GM12878 (cell line): ENCODE data around the gene SNRNP27. TPM values are rescaled to one million over a fixed set of nuclear protein-coding genes. Genes with fewer than 3 reads are reported as not detected.

Experiments used
- ATAC-seq: fragments of 200-7000 bp; cut with Tn5 transposase; 3 replicates; pipeline ENCODE4 v1.9.1; 2020; ENCODE audit warnings: mild to moderate bottlenecking, moderate library complexity
- BruUV-seq: library from RNA; stranded (reverse); fragments of 400-500 nt; replicated peaks from 2 replicates; lab custom pipeline; 2021; lab: Mats Ljungman, UMichigan
- CTCF ChIA-PET: fragments of 300-600 bp; sonication (Branson Sonifier 250); formaldehyde crosslinking; extraction: SDS; loops from one replicate; lab custom pipeline; 2021; ENCODE audit warnings: inconsistent platforms; lab: Yijun Ruan, JAX
- POLR2A ChIA-PET: fragments of 350-600 bp; formaldehyde crosslinking; extraction: SDS; loops from one replicate; lab custom pipeline; 2021; ENCODE audit warnings: inconsistent platforms; lab: Charles Lee
- RAD21 ChIA-PET: fragments of 300-600 bp; sonication (Branson Sonifier 250); formaldehyde crosslinking; loops from one replicate; lab custom pipeline; 2023; ENCODE audit warnings: antibody characterized with exemption; ENCODE audit not compliant: unreplicated experiment; lab: Charles Lee
- SMC1A ChIA-PET: fragments of 300-600 bp; sonication (Branson Sonifier 250); formaldehyde crosslinking; loops from one replicate; lab custom pipeline; 2023; ENCODE audit not compliant: unreplicated experiment, uncharacterized antibody; lab: Charles Lee
- DNase-seq: peaks from one replicate; pipeline ENCODE4 v3.0.0-alpha.2; 2011; ENCODE audit warnings: low read depth, low spot score
- FAIRE-seq: peaks from 3 replicates; lab custom pipeline; 2011; peaks lifted over from hg19 to GRCh38; lab: Jason Lieb, UNC
- H2AFZ ChIP-seq: 2 replicates; pipeline ENCODE4 v1.6.0; 2011; ENCODE audit warnings: low read depth, low read length, control low read depth; ENCODE audit not compliant: control insufficient read depth
- H3K27ac ChIP-seq: 2 replicates; pipeline ENCODE4 v1.5.1; 2011; ENCODE audit warnings: control low read depth; ENCODE audit not compliant: control insufficient read depth, insufficient read depth
- H3K27me3 ChIP-seq, 2 experiments: replicated peaks in 1 of 2; 2 replicates each; pipeline versions ENCODE4 v1.6.0 to v1.6.1; 2011; ENCODE audit warnings: low read length in 1 of 2; ENCODE audit not compliant: control insufficient read depth in 2 of 2, insufficient read depth in 2 of 2
- H3K36me3 ChIP-seq, 2 experiments: 2 replicates each; pipeline ENCODE4 v1.5.1; 2011; ENCODE audit warnings: low read length in 1 of 2; ENCODE audit not compliant: control insufficient read depth in 2 of 2, insufficient read depth in 2 of 2
- H3K4me1 ChIP-seq: 2 replicates; pipeline ENCODE4 v1.6.1; 2011; ENCODE audit warnings: mild to moderate bottlenecking, low read length, moderate library complexity, mixed read lengths; ENCODE audit not compliant: control insufficient read depth, insufficient read depth
- H3K4me2 ChIP-seq: 2 replicates; pipeline ENCODE4 v1.6.0; 2011; ENCODE audit warnings: control low read depth; ENCODE audit not compliant: control insufficient read depth, insufficient read depth
- H3K4me3 ChIP-seq: fragments of 200-600 bp; sonication (generic); 2 replicates; pipeline ENCODE4 v1.5.1; 2016
- H3K79me2 ChIP-seq: 2 replicates; pipeline ENCODE4 v1.6.0; 2011; ENCODE audit warnings: low read length; ENCODE audit not compliant: control insufficient read depth, insufficient read depth
- H3K9ac ChIP-seq: 2 replicates; pipeline ENCODE4 v1.8.0; 2011; ENCODE audit warnings: low read length, control low read depth, mixed read lengths; ENCODE audit not compliant: control insufficient read depth, insufficient read depth
- H3K9me3 ChIP-seq: replicated peaks from 3 replicates; pipeline ENCODE4 v1.5.1; 2011; ENCODE audit warnings: mild to moderate bottlenecking, low read length; ENCODE audit not compliant: control insufficient read depth, insufficient read depth
- H4K20me1 ChIP-seq: 2 replicates; pipeline ENCODE4 v1.6.0; 2011; ENCODE audit not compliant: control insufficient read depth, insufficient read depth
- ATF7 ChIP-seq: fragments of 450-650 bp; IDR thresholded peaks from 2 replicates; pipeline ENCODE4 v1.6.1; 2016; ENCODE audit warnings: low read depth, mild to moderate bottlenecking
- E2F8 ChIP-seq: fragments of 450-650 bp; IDR thresholded peaks from 2 replicates; pipeline ENCODE4 v1.6.1; 2018; ENCODE audit warnings: mild to moderate bottlenecking, low read depth, moderate library complexity; ENCODE audit not compliant: partially characterized antibody
- HDAC2 ChIP-seq: fragments of 200-600 bp; sonication (generic); IDR thresholded peaks from 2 replicates; pipeline ENCODE4 v1.6.1; 2017
- MTA3 ChIP-seq: IDR thresholded peaks from 2 replicates; pipeline ENCODE4 v1.6.1; 2012; ENCODE audit warnings: low read length, inconsistent platforms, borderline replicate concordance
- PBX3 ChIP-seq: IDR thresholded peaks from 2 replicates; pipeline ENCODE4 v1.6.1; 2011; ENCODE audit warnings: mild to moderate bottlenecking, low read depth, low read length, moderate library complexity; ENCODE audit not compliant: insufficient replicate concordance
- SMAD1 ChIP-seq: fragments of 450-650 bp; IDR thresholded peaks from 2 replicates; pipeline ENCODE4 v1.6.1; 2018; ENCODE audit warnings: mild to moderate bottlenecking, low read depth; ENCODE audit not compliant: partially characterized antibody
- STAT3 ChIP-seq: IDR thresholded peaks from 2 replicates; pipeline ENCODE4 v1.6.1; 2011; ENCODE audit warnings: low read depth, low read length, improper control_type of control experiment
- WGBS: methylation state at CpG from one replicate; pipeline ENCODE4 v1.1.6; 2016; ENCODE audit warnings: low lambda C conversion rate; ENCODE audit not compliant: insufficient replicate concordance, insufficient coverage; ENCODE audit errors: missing lambda C conversion rate; 5-methylcytosine and 5-hydroxymethylcytosine counted together
- in situ Hi-C: fragments of 300-500 bp; cut with MboI; formaldehyde crosslinking; loops from 9 replicates; pipeline ENCODE4 v1.14.3; 2018; ENCODE audit warnings: mixed read lengths
- intact Hi-C: fragments of 100-400 bp; cut with micrococcal nuclease; formaldehyde crosslinking; loops from one replicate; pipeline ENCODE4 v1.14.2; 2022; ENCODE audit not compliant: unreplicated experiment
- polyA plus RNA-seq, 11 experiments: library from polyadenylated mRNA; depleted of rRNA in 4 of 11; unstranded in 6 of 11; stranded (reverse) in 5 of 11; fragments of >200 nt; fragmentation: Nextera tagmentation in 4 of 11; fragmentation: Illumina TruSeq in 1 of 11; extraction: Ambion mirVana in 4 of 11; extraction: Trizol in 1 of 11; gene quantifications; 1 replicate in 1 of 11; 2 replicates in 10 of 11; pipeline versions ENCODE4 v1.2.1 to v1.2.3, GENCODE V29; 2011 to 2016; ENCODE audit warnings: inconsistent platforms in 2 of 11, missing spikeins in 2 of 11, low read depth in 1 of 11
- total RNA-seq, 4 experiments: library from RNA; depleted of rRNA in 3 of 4; stranded (reverse); fragments of >200 nt in 3 of 4; fragmentation: Illumina TruSeq in 1 of 4; extraction: Trizol in 1 of 4; gene quantifications; 2 replicates each; pipeline versions ENCODE4 v1.2.1 to v1.2.3, GENCODE V29; 2013 to 2021

SNRNP27 gene
- total and polyA plus RNA-seq, 10 of the 15 experiments (the other 5 are each of a cell fraction or from before 2014, with no cell fraction given): 30.6 to 89.5 (median 49.2) TPM

- in situ Hi-C loops (no loop called here), intact Hi-C loops (no loop called here)
- Histone ChIP-seq H3K9me3 (no peaks in the 10 kb centered on the region), H3K9ac (no peak overlapping the region), H3K27me3 (no peaks in the 10 kb centered on the region), H2AFZ (no peak overlapping the region), H4K20me1 (no peaks in the 10 kb centered on the region), H3K27ac (no peak overlapping the region), H3K79me2 (no peaks in the 10 kb centered on the region), H3K4me1 (no peaks in the 10 kb centered on the region), H3K36me3 (peaks cover 2 to 23% of the 10 kb centered on the region in 2 experiments), H3K4me3 (no peak overlapping the region), H3K4me2 (no peak overlapping the region)
- ATAC-seq (no peak), FAIRE-seq (no peak), DNase-seq (no peak)
- SMC1A ChIA-PET: interaction anchor here (0.9 to 4.4 kb wide), 3 partner anchors 12 to 198 kb away, joined by 3 to 13 read pairs (median 4); no protein-coding TSS in a partner anchor
- BruUV-seq: no TSS peak
- TF ChIP-seq HDAC2: no peak
- no peak for TF ChIP-seq MTA3
- TF ChIP-seq STAT3: no peak
- no peak for TF ChIP-seq ATF7
- no peak for TF ChIP-seq E2F8
- no peak for TF ChIP-seq SMAD1
- TF ChIP-seq PBX3: no peak
- WGBS: 94% methylated on average over 7 of the region's 7 CpGs
- RAD21 ChIA-PET: interaction anchor here (0.6 to 1.5 kb wide), 3 partner anchors 32 to 502 kb away, joined by 3 to 5 read pairs (median 5); no protein-coding TSS in a partner anchor
- CTCF ChIA-PET: interaction anchor here (0.7 to 2.1 kb wide), 4 partner anchors 31 to 124 kb away, joined by 3 to 7 read pairs (median 4); no protein-coding TSS in a partner anchor
- POLR2A ChIA-PET: no interaction called here
Measured at GRCh38 chr2:69848186-69848790, 45.5 kb upstream of the SNRNP27 start.
